Activated CD4-positive, alpha-beta memory T cell treated with anti-CD3 and anti-CD28 coated beads, Interleukin-2, amount 10 ng/mL, durations not matched to agents 7 days and 5 days (primary cell): ENCODE results near the gene CEP85L. TPM values are rescaled to one million over a fixed set of nuclear protein-coding genes. Genes with fewer than 3 reads are reported as not detected.

Source experiments
- CTCF ChIA-PET: fragments of 350-600 bp; sonication (Branson Sonifier 250); formaldehyde crosslinking; loops from one replicate; lab custom pipeline; 2021; ENCODE audit warnings: antibody characterized with exemption, inconsistent platforms; lab: Charles Lee
- POLR2A ChIA-PET: fragments of 350-600 bp; sonication (Branson Sonifier 250); formaldehyde crosslinking; loops from one replicate; lab custom pipeline; 2021; ENCODE audit warnings: antibody characterized with exemption; lab: Charles Lee
- DNase-seq: peaks from one replicate; pipeline ENCODE4 v3.0.0-alpha.2; 2020
- H3K27ac Mint-ChIP-seq: one replicate; pipeline ENCODE4 v1.8.0; 2021; ENCODE audit warnings: mild to moderate bottlenecking, mixed read lengths
- H3K27me3 Mint-ChIP-seq: one replicate; pipeline ENCODE4 v1.8.0; 2021; ENCODE audit warnings: mixed read lengths
- H3K36me3 Mint-ChIP-seq: one replicate; pipeline ENCODE4 v1.8.0; 2021; ENCODE audit warnings: low read depth, mixed read lengths
- H3K4me1 Mint-ChIP-seq: one replicate; pipeline ENCODE4 v1.8.0; 2021; ENCODE audit warnings: mixed read lengths
- H3K4me3 Mint-ChIP-seq: one replicate; pipeline ENCODE4 v1.8.0; 2021; ENCODE audit warnings: mild to moderate bottlenecking, mixed read lengths
- H3K9me3 Mint-ChIP-seq: one replicate; pipeline ENCODE4 v1.8.0; 2021; ENCODE audit warnings: mixed read lengths
- total RNA-seq, 2 experiments: library from RNA; stranded (reverse); gene quantifications; one replicate each; pipeline ENCODE4 v1.2.3, GENCODE V29; 2021

The CEP85L gene
- total RNA-seq, 2 experiments from 2014 or later: 36.2 to 38.0 TPM

DNA sequence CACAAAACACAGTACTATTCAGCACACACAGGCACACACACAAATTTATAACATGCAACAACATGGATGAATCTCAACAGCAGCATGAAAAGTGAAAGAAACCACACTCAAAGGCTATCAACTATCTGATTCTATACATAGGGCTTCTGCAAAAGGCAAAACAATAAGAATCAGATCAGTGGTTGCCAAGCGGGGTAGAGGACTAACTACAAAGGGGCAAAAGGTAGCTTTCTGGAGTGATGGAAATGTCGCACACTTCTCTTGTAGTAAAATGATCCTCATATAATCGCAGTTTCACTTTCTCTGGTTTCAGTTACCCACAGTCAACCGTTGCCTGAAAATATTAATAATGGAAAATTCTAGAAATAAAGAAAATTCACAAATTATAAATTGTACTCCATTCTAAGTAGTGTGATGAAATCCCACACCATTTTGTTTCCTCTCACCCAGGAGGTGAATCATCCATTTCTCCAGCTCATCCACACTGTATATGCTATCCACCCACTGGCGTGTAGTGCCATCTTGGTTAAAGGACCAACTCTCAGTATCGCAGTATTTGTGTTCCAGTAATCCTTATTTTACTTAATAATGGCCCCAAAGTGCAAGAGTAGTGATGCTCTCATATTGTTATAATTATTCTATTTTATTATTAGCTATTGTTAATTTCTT, 116.1 kb downstream of the CEP85L start:
- no peak overlapping the region for H3K27ac Mint-ChIP-seq
- H3K27me3 Mint-ChIP-seq: no peaks in the 10 kb centered on the region
- H3K4me1 Mint-ChIP-seq: peaks cover 2% of the 10 kb centered on the region
- ChIA-PET CTCF (no interaction called here), POLR2A (no interaction called here)
- peaks cover 25% of the 10 kb centered on the region for H3K36me3 Mint-ChIP-seq
- no peak for DNase-seq
- peaks cover 9% of the 10 kb centered on the region for H3K9me3 Mint-ChIP-seq
- H3K4me3 Mint-ChIP-seq: no peak overlapping the region

DNA sequence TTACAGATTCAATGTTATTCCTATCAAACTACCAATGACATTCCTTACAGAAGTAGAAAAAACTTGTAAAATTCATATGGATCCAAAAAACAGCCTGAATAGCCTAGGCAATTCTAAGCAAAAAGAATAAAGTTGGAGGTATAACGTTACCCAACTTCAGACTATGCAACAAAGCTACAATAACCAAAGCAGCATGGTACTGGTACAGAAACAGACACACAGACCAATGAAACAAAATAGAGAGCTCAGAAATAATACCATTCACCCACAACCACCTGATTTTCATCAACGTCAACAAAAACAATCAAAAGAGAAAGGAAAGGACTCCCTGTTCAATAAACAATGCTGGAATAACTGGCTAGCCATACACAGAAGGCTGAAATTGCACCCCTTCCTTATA, 120.4 kb downstream of the CEP85L start:
- Mint-ChIP-seq H3K36me3 (peaks cover 30% of the 10 kb centered on the region), H3K4me3 (no peak overlapping the region), H3K9me3 (peaks cover 6% of the 10 kb centered on the region), H3K27me3 (no peaks in the 10 kb centered on the region), H3K27ac (no peak overlapping the region), H3K4me1 (peaks cover 2% of the 10 kb centered on the region)
- POLR2A ChIA-PET: no interaction called here
- no peak for DNase-seq
- CTCF ChIA-PET: no interaction called here

DNA sequence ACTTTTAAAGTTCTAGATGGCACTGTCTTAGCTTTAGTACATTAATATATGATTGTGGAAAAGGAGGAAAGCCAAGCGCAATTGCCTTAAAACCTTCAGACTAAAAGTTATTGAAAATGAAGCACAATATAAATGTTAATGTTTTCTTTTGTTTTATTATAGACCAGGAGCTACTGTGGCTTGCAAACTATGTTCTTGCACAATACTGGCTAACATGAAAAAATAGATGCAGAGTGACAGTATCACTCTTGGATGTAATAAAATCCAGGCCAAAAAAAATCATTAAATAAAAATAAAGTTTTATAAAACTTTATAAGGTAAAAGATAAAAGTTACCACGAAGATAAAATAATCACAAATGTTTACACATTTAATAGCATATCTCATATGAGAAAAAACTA, 121.6 kb downstream of the CEP85L start:
- CTCF ChIA-PET: no interaction called here

DNA sequence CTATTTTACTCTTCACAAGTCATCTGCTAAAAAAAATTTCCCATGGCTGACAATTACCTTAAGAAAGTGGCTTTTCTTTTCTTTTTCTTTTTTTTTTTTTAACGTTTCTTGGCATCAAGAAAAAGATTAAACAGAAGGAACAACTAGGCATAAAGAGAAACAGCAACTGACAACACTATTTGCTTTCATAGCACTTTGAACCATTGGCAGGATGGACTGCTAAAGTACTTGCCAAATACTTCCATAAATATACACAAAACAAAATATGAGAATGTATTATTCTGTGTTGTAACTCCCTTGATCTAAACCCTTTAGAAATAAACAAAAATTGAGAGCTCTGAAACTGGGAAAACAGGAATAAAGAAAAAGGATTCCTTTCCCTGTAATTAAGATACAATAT, 123.3 kb downstream of the CEP85L start:
- Mint-ChIP-seq H3K27ac (no peak overlapping the region), H3K4me1 (peaks cover 11% of the 10 kb centered on the region), H3K9me3 (peaks cover 6% of the 10 kb centered on the region), H3K4me3 (no peak overlapping the region), H3K27me3 (no peaks in the 10 kb centered on the region), H3K36me3 (peaks cover 36% of the 10 kb centered on the region)
- CTCF ChIA-PET: no interaction called here
- POLR2A ChIA-PET: no interaction called here
- DNase-seq: no peak

More for the DNA sequence above, 121.6 kb downstream of the CEP85L start:
- H3K27ac Mint-ChIP-seq: no peak overlapping the region
- H3K9me3 Mint-ChIP-seq: peaks cover 6% of the 10 kb centered on the region
- DNase-seq: no peak
- H3K4me3 Mint-ChIP-seq: no peak overlapping the region
- POLR2A ChIA-PET: no interaction called here
- H3K36me3 Mint-ChIP-seq: peaks cover 26% of the 10 kb centered on the region
- H3K27me3 Mint-ChIP-seq: no peaks in the 10 kb centered on the region
- peaks cover 2% of the 10 kb centered on the region for H3K4me1 Mint-ChIP-seq

DNA sequence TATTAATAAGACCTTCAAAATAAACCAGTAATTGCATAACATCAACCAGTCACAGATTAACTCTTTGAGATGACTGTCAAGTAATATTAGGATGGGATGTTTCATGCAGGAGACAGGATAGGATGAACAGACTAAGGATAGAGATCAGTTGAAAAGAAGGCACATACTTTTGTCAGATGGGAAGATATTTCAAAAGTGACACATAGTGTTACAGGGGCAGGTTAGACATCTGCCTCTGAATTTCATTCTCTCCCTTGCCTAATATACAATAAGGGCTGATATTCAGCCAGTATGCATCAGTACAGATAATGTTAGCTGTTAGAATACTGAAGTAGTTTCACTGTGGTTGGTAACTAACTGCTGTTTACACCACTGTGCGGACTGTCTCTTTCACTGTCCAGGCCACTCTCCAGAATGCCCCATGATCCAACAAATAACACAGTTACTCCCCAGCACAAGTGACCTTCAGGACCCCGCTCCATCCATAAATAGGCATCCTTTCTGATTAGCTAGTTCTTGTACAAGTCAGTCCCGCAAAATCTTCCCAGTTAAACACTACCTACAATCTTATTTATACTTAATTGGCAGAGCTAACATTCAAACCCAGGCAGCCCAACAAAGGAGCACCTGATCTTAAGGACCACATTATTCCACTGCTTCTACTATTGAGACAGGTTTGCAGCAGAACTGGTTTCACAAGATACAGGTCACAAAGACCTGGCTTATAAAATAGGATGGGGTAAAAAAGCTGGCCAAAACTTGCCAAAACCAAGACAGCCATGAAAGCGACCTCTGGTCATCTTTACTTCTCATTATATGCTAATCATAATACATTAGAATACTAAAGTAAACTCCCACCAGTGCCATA, 125.2 kb downstream of the CEP85L start:
- no peak overlapping the region for H3K27ac Mint-ChIP-seq
- CTCF ChIA-PET: no interaction called here
- peaks cover 37% of the 10 kb centered on the region for H3K36me3 Mint-ChIP-seq
- no peaks in the 10 kb centered on the region for H3K27me3 Mint-ChIP-seq
- no peak for DNase-seq
- H3K4me1 Mint-ChIP-seq: peaks cover 11% of the 10 kb centered on the region
- no peak overlapping the region for H3K4me3 Mint-ChIP-seq
- H3K9me3 Mint-ChIP-seq: peaks cover 2% of the 10 kb centered on the region
- POLR2A ChIA-PET: no interaction called here

DNA sequence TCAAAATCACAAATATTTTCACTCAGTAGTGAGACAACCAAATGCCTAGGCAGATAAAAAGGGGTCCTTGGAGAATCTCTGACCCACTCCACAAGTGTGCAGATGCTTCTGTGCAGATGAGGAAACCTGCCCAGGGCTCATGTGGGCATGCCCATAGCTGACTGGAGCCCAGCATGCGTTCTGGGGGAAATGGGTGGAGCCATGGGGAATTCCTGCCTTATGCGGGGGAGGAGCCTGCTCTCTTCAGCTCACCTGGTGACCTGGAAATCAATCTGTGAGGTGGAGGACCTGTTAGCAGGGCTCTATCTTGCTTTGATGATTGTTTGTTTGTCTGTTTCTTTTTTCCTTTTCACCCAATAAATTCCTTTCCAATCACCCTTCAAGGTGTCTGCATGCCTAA, 126.7 kb downstream of the CEP85L start:
- Mint-ChIP-seq H3K4me1 (peaks cover 11% of the 10 kb centered on the region), H3K36me3 (peaks cover 32% of the 10 kb centered on the region), H3K4me3 (no peak overlapping the region), H3K27ac (no peak overlapping the region), H3K9me3 (no peaks in the 10 kb centered on the region), H3K27me3 (no peaks in the 10 kb centered on the region)
- ChIA-PET CTCF (no interaction called here), POLR2A (no interaction called here)
- no peak for DNase-seq

- no peaks in the 10 kb centered on the region for H3K27me3 Mint-ChIP-seq
- peaks cover 11% of the 10 kb centered on the region for H3K4me1 Mint-ChIP-seq
- ChIA-PET POLR2A (no interaction called here), CTCF (no interaction called here)
- H3K9me3 Mint-ChIP-seq: no peaks in the 10 kb centered on the region
- DNase-seq: no peak
- H3K36me3 Mint-ChIP-seq: peaks cover 45% of the 10 kb centered on the region
- H3K27ac Mint-ChIP-seq: no peak overlapping the region
- no peak overlapping the region for H3K4me3 Mint-ChIP-seq
Observed at GRCh38 chr6:118523216-118523615, 128.2 kb downstream of the CEP85L start.

DNA sequence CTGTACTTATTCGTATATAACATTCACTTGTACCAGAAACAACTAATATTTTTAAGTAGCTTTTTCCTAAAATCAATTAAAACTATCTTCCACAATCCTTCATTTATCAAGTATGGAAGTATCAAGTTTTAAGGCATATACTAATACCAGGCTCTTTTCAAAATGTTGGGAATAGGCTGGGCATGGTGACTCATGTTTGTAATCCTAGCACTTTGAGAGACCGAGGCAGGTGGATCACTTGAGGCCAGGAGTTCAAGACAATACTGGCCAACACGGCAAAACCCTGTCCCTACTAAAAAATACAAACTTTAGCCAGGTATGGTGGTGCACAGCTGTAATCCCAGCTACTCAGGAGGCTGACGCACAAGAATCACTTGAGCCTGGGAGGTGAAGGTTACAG, 129.0 kb downstream of the CEP85L start:
- Mint-ChIP-seq H3K4me1 (peaks cover 11% of the 10 kb centered on the region), H3K9me3 (no peaks in the 10 kb centered on the region), H3K4me3 (no peak overlapping the region), H3K27me3 (no peaks in the 10 kb centered on the region), H3K36me3 (peaks cover 53% of the 10 kb centered on the region), H3K27ac (no peak overlapping the region)
- ChIA-PET CTCF (interaction anchor here (0.7 kb wide), 1 partner anchor 1419 kb away, joined by 3 read pairs; no protein-coding TSS in a partner anchor), POLR2A (no interaction called here)
- no peak for DNase-seq

- H3K27me3 Mint-ChIP-seq: no peaks in the 10 kb centered on the region
- H3K36me3 Mint-ChIP-seq: peaks cover 21% of the 10 kb centered on the region
- no peak for DNase-seq
- H3K27ac Mint-ChIP-seq: no peak overlapping the region
- H3K4me1 Mint-ChIP-seq: peaks cover 4% of the 10 kb centered on the region
- POLR2A ChIA-PET: no interaction called here
- CTCF ChIA-PET: no interaction called here
- no peak overlapping the region for H3K4me3 Mint-ChIP-seq
- no peaks in the 10 kb centered on the region for H3K9me3 Mint-ChIP-seq
Observed at GRCh38 chr6:118514689-118515088, 136.7 kb downstream of the CEP85L start.

GRCh38 chr6:118511930-118512715, 139.3 kb downstream of the CEP85L start:
- ChIA-PET CTCF (interaction anchor here (1.6 kb wide), 1 partner anchor 33 kb away, joined by 3 read pairs; no protein-coding TSS in a partner anchor), POLR2A (no interaction called here)
- no peak overlapping the region for H3K27ac Mint-ChIP-seq
- H3K4me1 Mint-ChIP-seq: peaks cover 4% of the 10 kb centered on the region
- H3K36me3 Mint-ChIP-seq: no peaks in the 10 kb centered on the region
- no peaks in the 10 kb centered on the region for H3K9me3 Mint-ChIP-seq
- no peak overlapping the region for H3K4me3 Mint-ChIP-seq
- no peak for DNase-seq
- H3K27me3 Mint-ChIP-seq: no peaks in the 10 kb centered on the region

DNA sequence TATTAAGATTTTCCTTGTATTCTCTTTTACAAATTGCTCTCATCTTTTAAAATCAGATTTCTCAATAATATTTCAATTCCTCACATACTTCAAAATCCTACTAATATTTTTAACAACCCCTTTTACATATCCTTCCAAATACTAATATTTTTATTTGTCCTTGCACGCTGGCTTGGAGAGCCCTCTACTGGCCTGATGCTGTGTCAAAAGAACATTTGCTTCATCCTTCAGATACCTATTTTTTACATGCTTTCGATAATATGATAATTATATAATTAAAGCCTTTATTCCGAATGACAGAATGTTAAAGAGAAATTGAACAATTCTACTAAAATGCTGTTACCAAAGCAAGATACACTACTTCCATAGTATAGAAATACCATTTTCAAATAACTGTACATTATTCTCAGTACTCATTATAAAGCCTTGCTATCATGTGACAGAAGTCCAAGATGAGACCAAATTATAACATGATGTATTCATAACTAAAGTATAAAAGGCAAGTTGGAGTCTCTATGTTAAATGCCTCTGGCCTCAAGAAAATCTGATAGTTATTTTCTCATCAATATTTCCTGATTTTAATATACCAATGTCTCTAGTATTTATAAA, 142.3 kb downstream of the CEP85L start:
- no peak overlapping the region for H3K4me3 Mint-ChIP-seq
- ChIA-PET CTCF (no interaction called here), POLR2A (no interaction called here)
- H3K36me3 Mint-ChIP-seq: peaks cover 7% of the 10 kb centered on the region
- no peak for DNase-seq
- H3K9me3 Mint-ChIP-seq: no peaks in the 10 kb centered on the region
- no peak overlapping the region for H3K27ac Mint-ChIP-seq
- H3K27me3 Mint-ChIP-seq: no peaks in the 10 kb centered on the region
- H3K4me1 Mint-ChIP-seq: no peaks in the 10 kb centered on the region

- CTCF ChIA-PET: no interaction called here
- Mint-ChIP-seq H3K36me3 (peaks cover 16% of the 10 kb centered on the region), H3K27me3 (no peaks in the 10 kb centered on the region), H3K9me3 (peaks cover under 1% of the 10 kb centered on the region), H3K4me1 (no peaks in the 10 kb centered on the region), H3K27ac (no peak overlapping the region), H3K4me3 (no peak overlapping the region)
- POLR2A ChIA-PET: no interaction called here
- DNase-seq: no peak
Observed at GRCh38 chr6:118507636-118508035, 143.8 kb downstream of the CEP85L start.
